ENCODE results near the gene TCF7L1.

TCF7L1 gene

DNA sequence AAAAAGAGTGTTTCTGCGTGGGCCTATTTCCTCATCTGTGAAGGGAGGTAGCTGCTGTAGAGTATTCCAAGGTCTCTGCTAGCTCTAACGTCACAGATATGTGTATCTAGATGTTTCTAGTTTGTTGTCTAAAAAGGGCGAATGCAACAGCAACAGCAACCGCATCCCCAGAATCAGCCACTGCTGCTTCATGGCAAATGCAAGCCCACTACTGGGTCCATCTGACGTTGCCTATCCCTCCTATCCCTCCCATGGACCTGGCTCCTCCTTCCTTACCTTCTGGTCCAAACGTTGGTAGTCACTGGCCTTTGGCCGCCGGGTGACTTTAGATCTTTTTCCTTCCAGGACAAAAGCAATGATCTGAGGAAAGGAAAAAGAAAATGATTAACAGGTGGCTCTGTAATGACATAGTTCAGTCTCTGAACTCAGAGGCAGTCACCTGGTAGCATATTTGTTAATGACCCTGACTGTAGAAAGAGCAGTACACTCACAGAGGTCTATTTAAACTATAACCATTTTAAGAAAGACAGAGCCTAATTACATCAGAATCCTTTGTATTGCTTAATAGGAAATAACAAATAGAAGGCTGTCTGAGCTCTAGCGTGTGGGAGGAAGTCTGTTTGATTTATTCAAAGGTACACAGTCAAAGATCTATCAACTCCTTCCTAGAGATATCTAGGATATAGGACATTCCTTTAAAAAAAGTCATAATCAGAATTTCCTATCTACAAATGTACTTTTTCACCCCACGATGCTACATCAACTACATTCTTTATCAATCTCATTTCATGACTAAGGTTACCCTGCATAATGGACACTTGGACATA, 191.7 kb downstream of the TCF7L1 start:
- DNase-seq (ENCODE audit: low read depth): peak; percentile 60
- H3K4me3 ChIP-seq (ENCODE audit: low read depth, low read length): peak overlapping the region; percentile 98
- no peak for TF ChIP-seq POLR2A (IDR thresholded peaks at IDR 0.05; ENCODE audit: extremely low read depth, insufficient read length)
- TF ChIP-seq, protein P1, sequence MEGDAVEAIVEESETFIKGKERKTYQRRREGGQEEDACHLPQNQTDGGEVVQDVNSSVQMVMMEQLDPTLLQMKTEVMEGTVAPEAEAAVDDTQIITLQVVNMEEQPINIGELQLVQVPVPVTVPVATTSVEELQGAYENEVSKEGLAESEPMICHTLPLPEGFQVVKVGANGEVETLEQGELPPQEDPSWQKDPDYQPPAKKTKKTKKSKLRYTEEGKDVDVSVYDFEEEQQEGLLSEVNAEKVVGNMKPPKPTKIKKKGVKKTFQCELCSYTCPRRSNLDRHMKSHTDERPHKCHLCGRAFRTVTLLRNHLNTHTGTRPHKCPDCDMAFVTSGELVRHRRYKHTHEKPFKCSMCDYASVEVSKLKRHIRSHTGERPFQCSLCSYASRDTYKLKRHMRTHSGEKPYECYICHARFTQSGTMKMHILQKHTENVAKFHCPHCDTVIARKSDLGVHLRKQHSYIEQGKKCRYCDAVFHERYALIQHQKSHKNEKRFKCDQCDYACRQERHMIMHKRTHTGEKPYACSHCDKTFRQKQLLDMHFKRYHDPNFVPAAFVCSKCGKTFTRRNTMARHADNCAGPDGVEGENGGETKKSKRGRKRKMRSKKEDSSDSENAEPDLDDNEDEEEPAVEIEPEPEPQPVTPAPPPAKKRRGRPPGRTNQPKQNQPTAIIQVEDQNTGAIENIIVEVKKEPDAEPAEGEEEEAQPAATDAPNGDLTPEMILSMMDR (IDR thresholded peaks at IDR 0.05; ENCODE audit: low read depth, low read length): no peak
- no peak for TF ChIP-seq MAX (IDR thresholded peaks at IDR 0.05; ENCODE audit: low read depth, low read length)
- TF ChIP-seq MYC (IDR thresholded peaks at IDR 0.05; ENCODE audit: low read depth, low read length): no peak

GRCh38 chr2:85325466-85325811, 192.2 kb downstream of the TCF7L1 start:
- peak overlapping the region; percentile 98 for H3K4me3 ChIP-seq (ENCODE audit: low read depth, low read length)
- TF ChIP-seq POLR2A (IDR thresholded peaks at IDR 0.05; ENCODE audit: extremely low read depth, insufficient read length): no peak
- TF ChIP-seq, protein P1 (IDR thresholded peaks at IDR 0.05; ENCODE audit: low read depth, low read length): no peak
- TF ChIP-seq MAX (IDR thresholded peaks at IDR 0.05; ENCODE audit: low read depth, low read length): no peak
- TF ChIP-seq MYC (IDR thresholded peaks at IDR 0.05; ENCODE audit: low read depth, low read length): no peak
- no peak for DNase-seq (ENCODE audit: low read depth)

GRCh38 chr2:85326406-85327159, 193.4 kb downstream of the TCF7L1 start:
- TF ChIP-seq, protein P1 (IDR thresholded peaks at IDR 0.05; ENCODE audit: low read depth, low read length): no peak
- TF ChIP-seq MAX (IDR thresholded peaks at IDR 0.05; ENCODE audit: low read depth, low read length): peak; percentile 59
- TF ChIP-seq MYC (IDR thresholded peaks at IDR 0.05; ENCODE audit: low read depth, low read length): peak; percentile 65
- TF ChIP-seq POLR2A (IDR thresholded peaks at IDR 0.05; ENCODE audit: extremely low read depth, insufficient read length): no peak
- peak overlapping the region; percentile 98 for H3K4me3 ChIP-seq (ENCODE audit: low read depth, low read length)
- DNase-seq (ENCODE audit: low read depth): peak; percentile 92

GRCh38 chr2:85327160-85327821, 194.1 kb downstream of the TCF7L1 start:
- TF ChIP-seq, protein P1 (IDR thresholded peaks at IDR 0.05; ENCODE audit: low read depth, low read length): no peak
- TF ChIP-seq MAX (IDR thresholded peaks at IDR 0.05; ENCODE audit: low read depth, low read length): no peak; the same call in 1 of the 2 replicates
- no peak; the same call in 1 of the 2 replicates for TF ChIP-seq MYC (IDR thresholded peaks at IDR 0.05; ENCODE audit: low read depth, low read length)
- no peak for TF ChIP-seq POLR2A (IDR thresholded peaks at IDR 0.05; ENCODE audit: extremely low read depth, insufficient read length)
- DNase-seq (ENCODE audit: low read depth): peak; percentile 78
- H3K4me3 ChIP-seq (ENCODE audit: low read depth, low read length): peak overlapping the region; percentile 98

DNA sequence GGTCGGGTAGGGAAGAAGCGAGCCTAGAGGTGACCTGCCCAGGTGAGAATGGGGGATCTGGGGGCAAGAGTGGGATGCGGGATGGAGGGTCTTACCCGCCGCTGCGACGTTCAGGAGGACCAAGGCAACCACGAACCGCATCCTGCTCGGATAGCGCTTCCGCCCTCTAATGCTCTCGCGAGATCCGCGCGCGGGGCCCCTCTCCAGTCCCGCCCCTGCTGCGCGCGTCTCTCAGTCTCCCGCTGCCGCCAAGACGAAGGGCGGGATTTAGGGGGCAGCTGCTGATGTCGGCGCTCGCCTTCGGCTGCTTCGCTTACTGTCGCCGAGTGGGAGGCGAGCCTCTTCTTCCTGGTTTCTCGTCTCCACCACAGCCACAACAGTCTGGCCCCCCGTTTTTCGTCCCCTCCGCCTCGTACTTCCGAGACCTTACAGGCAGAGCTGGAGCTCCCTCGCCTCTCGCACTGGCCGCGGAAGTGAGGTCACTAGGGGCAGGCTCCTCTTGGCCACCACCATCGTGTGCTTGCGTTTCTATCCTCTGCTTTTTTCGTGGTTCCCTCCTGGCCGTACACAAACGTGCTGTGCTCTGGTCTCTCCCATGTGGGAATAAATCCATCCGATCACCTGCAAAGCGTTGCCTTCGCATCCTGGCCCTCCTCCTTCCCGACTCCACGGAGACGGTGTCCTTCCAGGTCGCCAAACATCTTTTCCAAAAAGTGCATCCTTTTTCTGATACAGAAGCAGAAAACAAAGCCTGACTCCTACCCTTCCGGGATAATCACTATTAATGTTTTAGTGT, 194.8 kb downstream of the TCF7L1 start, which contains the start of gene TGOLN2:
Gene TGOLN2 (minus strand): TSS at position 168 of the 796 bp plus-strand sequence. CDS start 27 bp downstream, at position 141.
- DNase-seq (ENCODE audit: low read depth): peak; percentile 97
- TF ChIP-seq POLR2A (IDR thresholded peaks at IDR 0.05; ENCODE audit: extremely low read depth, insufficient read length) (peak; percentile 97), MAX (IDR thresholded peaks at IDR 0.05; ENCODE audit: low read depth, low read length) (0 out of 2 replicates have a peak, but pooled peaks have one; percentile 50), MYC (IDR thresholded peaks at IDR 0.05; ENCODE audit: low read depth, low read length) (peak; percentile 53)
- TF ChIP-seq, protein P1 (IDR thresholded peaks at IDR 0.05; ENCODE audit: low read depth, low read length): no peak
- H3K4me3 ChIP-seq (ENCODE audit: low read depth, low read length): peak within 1 kb of the TSS; percentile 98

Data from NB4 (cell line).